Measurements from ENCODE around the gene GP1BB. TPM values are rescaled to one million over a fixed set of nuclear protein-coding genes. Genes with fewer than 3 reads are reported as not detected.
"Not testable (repeated sequence)": the region's sequence is repeated elsewhere in the genome, so short reads cannot be mapped to it uniquely, and the experiment has no call there.

The GP1BB gene
- total and polyA plus RNA-seq, 12 donors, result 5.3 to 56.1 (median 9.5) TPM; not detected in 6

DNA sequence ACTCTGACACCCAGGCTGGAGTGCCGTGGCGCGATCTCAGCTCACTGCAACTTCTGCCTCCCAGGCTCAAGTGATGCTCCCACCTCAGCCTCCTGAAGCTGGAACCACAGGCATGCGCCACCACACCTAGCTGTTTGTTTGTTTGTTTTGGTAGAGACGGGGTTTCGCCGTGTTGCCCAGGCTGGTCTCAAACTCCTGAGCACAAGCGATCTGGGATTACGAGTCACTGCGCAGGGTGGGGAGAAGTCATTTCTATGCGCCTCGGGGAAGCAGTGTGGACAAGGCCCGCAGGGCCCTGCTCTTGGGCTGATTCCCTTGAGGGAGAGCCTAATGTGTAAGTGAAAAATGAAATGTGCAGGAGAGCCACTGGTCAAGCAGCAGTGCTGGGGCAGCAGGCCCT is 28.6 kb upstream of the GP1BB start:
- H3K4me1 ChIP-seq, result peaks cover 0 to 19% (median 6%) of the 10 kb centered on the region in 9 donors
- ATAC-seq, result no peak
- intact Hi-C loops (cut with DNase I), result no loop called here
- H3K27ac ChIP-seq, result no peak overlapping the region
- no peaks in the 10 kb centered on the region for H3K9me3 ChIP-seq
- no peaks in the 10 kb centered on the region for H3K36me3 ChIP-seq
- peaks cover 0 to 5% (median 0%) of the 10 kb centered on the region in 7 donors for H3K27me3 ChIP-seq
- TF ChIP-seq CTCF (IDR thresholded peaks at IDR 0.05), result no peak
- H3K4me3 ChIP-seq, result no peak overlapping the region
- 89% methylated on average over 13 of the region's 13 CpGs for WGBS, 2 donors
- no peak for DNase-seq

DNA sequence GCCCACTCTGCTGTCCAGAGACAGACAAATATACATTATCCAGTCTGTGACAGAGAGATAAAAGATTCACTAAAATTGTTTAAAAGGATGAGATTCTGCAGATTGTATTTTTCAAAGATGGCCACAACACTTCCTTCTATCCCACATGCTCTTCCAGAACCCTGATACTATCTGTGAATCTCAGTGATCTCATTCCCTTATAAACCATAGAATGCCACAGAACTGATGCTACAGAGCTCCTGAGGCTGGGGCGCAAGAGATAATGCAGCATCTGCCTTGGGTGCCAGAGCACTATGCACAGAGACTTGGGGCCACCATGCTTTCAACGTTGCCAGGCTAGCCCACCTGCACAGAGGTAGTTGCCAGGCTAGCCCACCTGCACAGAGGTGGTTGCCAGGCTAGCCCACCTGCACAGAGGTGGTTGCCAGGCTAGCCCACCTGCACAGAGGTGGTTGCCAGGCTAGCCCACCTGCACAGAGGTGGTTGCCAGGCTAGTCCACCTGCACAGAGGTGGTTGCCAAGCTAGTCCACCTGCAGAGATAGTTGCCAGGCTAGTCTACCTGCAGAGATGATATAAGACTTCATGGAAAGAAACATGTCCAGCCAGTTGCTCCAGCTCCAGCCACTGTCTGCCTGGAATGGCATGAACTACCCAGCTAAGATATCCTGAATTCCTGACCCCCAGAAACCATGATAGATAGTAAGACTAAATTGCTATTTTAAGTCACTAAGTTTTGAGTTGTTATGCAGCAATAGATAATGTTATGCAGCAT is 26.6 kb upstream of the GP1BB start:
- ATAC-seq (no peak), DNase-seq (no peak)
- intact Hi-C loops (cut with DNase I), result no loop called here
- 90 to 91% methylated on average over 2 of the region's 2 CpGs for WGBS, 2 donors
- Histone ChIP-seq H3K4me3 (no peak overlapping the region), H3K36me3 (no peaks in the 10 kb centered on the region), H3K4me1 (peaks cover 0 to 6% (median 0%) of the 10 kb centered on the region in 9 donors), H3K27me3 (peaks cover 0 to 9% (median 0%) of the 10 kb centered on the region in 7 donors), H3K27ac (no peak overlapping the region), H3K9me3 (no peaks in the 10 kb centered on the region)
- no peak for TF ChIP-seq CTCF (IDR thresholded peaks at IDR 0.05)

DNA sequence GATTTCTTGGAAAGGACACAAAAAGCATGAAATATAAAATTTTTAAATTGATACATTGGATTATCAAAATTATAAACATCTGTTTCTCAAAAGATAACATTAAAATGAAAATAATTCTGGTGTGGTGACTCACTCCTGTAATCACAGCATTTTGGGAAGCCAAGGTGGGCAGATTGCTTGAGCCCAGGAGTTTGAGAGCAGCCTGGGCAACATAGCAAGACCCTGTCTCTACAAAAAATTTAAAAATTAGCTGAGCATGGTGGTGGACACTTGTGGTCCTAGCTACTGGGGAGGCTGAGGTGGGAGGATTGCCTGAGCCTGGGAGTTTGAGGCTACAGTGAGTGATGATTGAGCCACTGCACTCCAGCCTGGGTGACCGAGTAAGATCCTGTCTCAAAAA is 25.5 kb upstream of the GP1BB start:
- 80 to 88% methylated on average over 1 of the region's 1 CpG for WGBS, 2 donors
- H3K27ac ChIP-seq; intact Hi-C loops (cut with DNase I); DNase-seq; ATAC-seq; H3K9me3 ChIP-seq; H3K36me3 ChIP-seq; H3K27me3 ChIP-seq; H3K4me1 ChIP-seq; H3K4me3 ChIP-seq: not testable (repeated sequence)

- peaks cover 0 to 19% (median 5%) of the 10 kb centered on the region in 7 donors for H3K27me3 ChIP-seq
- 91 to 92% methylated on average over 6 of the region's 6 CpGs for WGBS, 2 donors
- no peaks in the 10 kb centered on the region for H3K9me3 ChIP-seq
- H3K36me3 ChIP-seq, result no peaks in the 10 kb centered on the region
- H3K27ac ChIP-seq, result no peak overlapping the region
- H3K4me1 ChIP-seq, result no peaks in the 10 kb centered on the region
- no peak for TF ChIP-seq CTCF (IDR thresholded peaks at IDR 0.05)
- intact Hi-C loops (cut with DNase I), result no loop called here
- H3K4me3 ChIP-seq, result no peak overlapping the region
- DNase-seq, result no peak
- ATAC-seq, result no peak
Observed at GRCh38 chr22:19700790-19701419, 22.4 kb upstream of the GP1BB start.
